ENCODE results near the gene SUMO4.

SUMO4 gene

DNA sequence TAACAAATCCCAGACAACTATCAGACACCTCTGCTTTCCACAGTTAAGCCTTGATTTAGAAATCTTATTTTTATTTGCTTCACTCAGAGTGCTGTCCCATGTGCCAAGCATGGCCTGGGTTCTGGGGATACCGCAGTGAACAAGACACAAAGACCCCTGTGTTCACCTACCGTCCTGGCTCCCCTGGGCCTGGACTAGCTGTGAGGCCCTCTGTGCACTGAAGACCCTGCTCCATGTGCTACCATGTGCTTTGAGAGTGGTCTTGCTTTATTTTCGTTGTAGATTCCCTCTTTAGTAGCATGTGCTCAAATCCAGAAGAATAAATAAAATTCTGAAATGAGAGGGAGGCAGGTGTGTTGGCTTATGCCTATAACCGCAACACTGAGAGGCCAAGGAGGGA is 22.5 kb downstream of the SUMO4 start:
- TF ChIP-seq, protein P1, sequence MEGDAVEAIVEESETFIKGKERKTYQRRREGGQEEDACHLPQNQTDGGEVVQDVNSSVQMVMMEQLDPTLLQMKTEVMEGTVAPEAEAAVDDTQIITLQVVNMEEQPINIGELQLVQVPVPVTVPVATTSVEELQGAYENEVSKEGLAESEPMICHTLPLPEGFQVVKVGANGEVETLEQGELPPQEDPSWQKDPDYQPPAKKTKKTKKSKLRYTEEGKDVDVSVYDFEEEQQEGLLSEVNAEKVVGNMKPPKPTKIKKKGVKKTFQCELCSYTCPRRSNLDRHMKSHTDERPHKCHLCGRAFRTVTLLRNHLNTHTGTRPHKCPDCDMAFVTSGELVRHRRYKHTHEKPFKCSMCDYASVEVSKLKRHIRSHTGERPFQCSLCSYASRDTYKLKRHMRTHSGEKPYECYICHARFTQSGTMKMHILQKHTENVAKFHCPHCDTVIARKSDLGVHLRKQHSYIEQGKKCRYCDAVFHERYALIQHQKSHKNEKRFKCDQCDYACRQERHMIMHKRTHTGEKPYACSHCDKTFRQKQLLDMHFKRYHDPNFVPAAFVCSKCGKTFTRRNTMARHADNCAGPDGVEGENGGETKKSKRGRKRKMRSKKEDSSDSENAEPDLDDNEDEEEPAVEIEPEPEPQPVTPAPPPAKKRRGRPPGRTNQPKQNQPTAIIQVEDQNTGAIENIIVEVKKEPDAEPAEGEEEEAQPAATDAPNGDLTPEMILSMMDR (IDR thresholded peaks at IDR 0.05; ENCODE audit: low read depth, low read length): no peak
- DNase-seq (ENCODE audit: extremely low read depth, low read depth): no peak

- DNase-seq (ENCODE audit: extremely low read depth, low read depth): no peak
- TF ChIP-seq, protein P1 (IDR thresholded peaks at IDR 0.05; ENCODE audit: low read depth, low read length): no peak
Measured at GRCh38 chr6:149423964-149424440, 23.9 kb downstream of the SUMO4 start.

DNA sequence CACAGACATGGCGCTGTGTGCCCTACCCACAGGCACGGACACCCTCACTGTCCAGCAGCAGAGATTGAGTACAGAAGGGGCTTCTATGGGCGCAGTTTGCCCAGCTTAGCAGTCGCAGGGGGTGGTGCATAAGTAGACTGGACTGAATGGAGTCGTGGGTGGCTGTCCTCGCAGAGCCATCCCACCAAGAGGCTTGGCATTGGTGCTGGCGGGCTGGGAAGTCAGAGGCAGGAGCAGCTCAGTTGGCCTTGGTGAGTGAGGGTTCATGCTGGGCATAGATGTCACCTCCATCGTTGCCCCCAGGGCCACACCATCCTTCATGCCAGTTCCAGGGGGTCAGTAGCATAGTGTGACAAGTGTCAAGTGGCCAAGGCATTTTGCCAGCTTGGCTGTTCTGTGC is 25.2 kb downstream of the SUMO4 start:
- DNase-seq (ENCODE audit: extremely low read depth, low read depth): no peak
- TF ChIP-seq, protein P1 (IDR thresholded peaks at IDR 0.05; ENCODE audit: low read depth, low read length): no peak

DNA sequence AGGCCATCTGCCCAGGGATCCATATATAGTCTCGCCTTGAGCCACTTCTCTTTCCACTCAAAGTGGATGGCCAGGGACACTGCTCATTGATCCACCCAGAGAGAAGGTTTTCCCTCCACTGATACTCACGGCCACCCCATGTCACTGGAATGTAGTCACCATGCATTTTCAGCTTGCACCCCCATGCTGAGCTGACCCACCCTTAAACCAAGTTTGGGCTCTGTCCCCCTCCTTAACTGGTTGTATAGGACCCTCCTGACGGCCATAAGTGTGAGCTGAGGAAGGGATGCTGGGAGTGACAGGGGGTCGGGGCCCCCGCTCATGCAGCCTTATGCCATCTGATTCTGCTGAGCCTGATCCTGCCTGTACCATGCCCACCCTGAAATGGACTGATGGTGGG is 25.7 kb downstream of the SUMO4 start:
- no peak for DNase-seq (ENCODE audit: extremely low read depth, low read depth)

DNA sequence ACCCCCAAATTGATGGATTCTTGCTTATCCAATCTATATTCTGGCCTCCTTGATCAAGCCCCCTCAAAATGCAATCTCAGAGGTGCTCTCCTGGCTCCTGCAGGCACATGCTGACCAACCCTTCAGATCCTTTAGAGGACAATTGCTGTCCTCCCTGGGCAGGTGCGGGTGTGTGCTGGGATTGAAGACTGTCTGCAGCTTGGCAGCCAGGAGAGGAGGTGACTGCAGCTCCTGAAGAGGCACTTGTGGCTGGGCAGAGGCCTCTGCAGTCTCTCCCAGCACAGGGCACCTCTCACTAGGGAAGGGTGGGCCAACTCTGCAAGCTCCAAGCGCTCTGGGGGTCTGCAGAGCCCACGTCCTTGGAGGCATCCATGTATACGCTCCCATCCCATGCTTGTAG is 28.5 kb downstream of the SUMO4 start:
- TF ChIP-seq, protein P1 (IDR thresholded peaks at IDR 0.05; ENCODE audit: low read depth, low read length): no peak
- DNase-seq (ENCODE audit: extremely low read depth, low read depth): no peak

More for the DNA sequence above, 25.7 kb downstream of the SUMO4 start:
- TF ChIP-seq, protein P1 (IDR thresholded peaks at IDR 0.05; ENCODE audit: low read depth, low read length): no peak

GRCh38 chr6:149429427-149430360 is 29.6 kb downstream of the SUMO4 start:
- TF ChIP-seq, protein P1 (IDR thresholded peaks at IDR 0.05; ENCODE audit: low read depth, low read length): no peak
- no peak for DNase-seq (ENCODE audit: extremely low read depth, low read depth)

All from AG09319 (cell line).